Measurements from ENCODE around the gene SORBS2.

The SORBS2 gene

DNA sequence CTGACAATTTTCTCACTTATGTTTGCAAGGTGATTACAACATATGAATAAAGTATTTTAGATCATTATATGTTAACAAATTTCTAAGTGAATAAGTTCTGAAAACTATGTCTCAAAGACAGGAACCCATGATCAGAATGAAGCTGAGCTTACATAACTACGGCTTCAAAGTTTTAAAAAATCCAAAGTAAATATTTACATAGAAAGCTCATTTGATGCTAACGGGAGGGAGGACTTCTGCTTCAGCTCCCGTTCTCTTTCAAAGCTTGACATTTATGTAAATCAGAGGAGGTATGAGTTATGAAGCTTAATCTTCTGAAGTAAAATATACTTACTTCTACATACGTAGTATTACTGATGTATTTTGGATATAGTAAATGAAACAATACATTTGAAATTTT is 203.8 kb downstream of the SORBS2 start:
- no peak for TF ChIP-seq CTCF (IDR thresholded peaks at IDR 0.05; ENCODE audit: insufficient read depth, low read depth, low read length, missing control alignments)
- no peak overlapping the region for H3K4me3 ChIP-seq (ENCODE audit: low read depth, low read length)
- no peak for DNase-seq (ENCODE audit: low read depth)

GRCh38 chr4:185602397-185602796 is 209.6 kb downstream of the SORBS2 start:
- DNase-seq (ENCODE audit: low read depth): no peak
- no peak for TF ChIP-seq CTCF (IDR thresholded peaks at IDR 0.05; ENCODE audit: insufficient read depth, low read depth, low read length, missing control alignments)
- H3K4me3 ChIP-seq (ENCODE audit: low read depth, low read length): no peak overlapping the region

- DNase-seq (ENCODE audit: low read depth): no peak
- no peak for TF ChIP-seq CTCF (IDR thresholded peaks at IDR 0.05; ENCODE audit: insufficient read depth, low read depth, low read length, missing control alignments)
- no peak overlapping the region for H3K4me3 ChIP-seq (ENCODE audit: low read depth, low read length)
These were observed 211.1 kb downstream of the SORBS2 start for GRCh38 chr4:185600801-185601434.

DNA sequence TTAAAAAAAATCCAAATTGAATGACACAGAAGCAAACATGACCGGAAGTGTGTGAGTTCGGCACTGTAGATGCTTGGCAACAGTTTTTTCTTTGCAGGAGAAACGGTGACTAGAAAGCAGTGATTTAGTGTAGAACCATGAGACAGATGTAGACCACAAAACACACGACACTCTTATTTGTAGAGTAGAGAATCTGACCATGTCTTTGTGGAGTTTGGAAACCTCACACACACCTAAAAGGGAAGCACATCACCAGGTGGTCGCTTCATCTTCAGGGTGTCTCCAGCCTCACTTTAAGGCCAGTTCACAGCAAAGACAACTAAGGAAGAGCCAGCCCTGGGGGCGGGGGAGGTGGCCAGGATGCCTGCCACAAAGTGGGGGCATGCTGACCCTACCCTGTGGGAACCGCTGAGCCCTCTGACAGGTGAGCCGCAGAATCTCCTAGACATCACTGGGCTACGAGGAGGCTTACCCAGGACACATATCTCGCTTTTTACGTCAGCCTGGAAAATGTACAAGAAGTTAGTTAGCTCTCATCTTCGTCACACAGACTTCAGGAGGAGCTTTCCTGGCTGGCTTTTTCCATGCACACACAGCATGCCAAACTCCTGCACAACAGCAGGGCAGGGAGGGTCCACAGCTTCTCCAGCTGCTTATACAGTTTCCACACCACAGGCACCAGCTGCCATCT is 212.3 kb downstream of the SORBS2 start:
- DNase-seq (ENCODE audit: low read depth): no peak
- H3K4me3 ChIP-seq (ENCODE audit: low read depth, low read length): no peak overlapping the region
- TF ChIP-seq CTCF (IDR thresholded peaks at IDR 0.05; ENCODE audit: insufficient read depth, low read depth, low read length, missing control alignments): no peak

- DNase-seq (ENCODE audit: low read depth): no peak
- no peak for TF ChIP-seq CTCF (IDR thresholded peaks at IDR 0.05; ENCODE audit: insufficient read depth, low read depth, low read length, missing control alignments)
- H3K4me3 ChIP-seq (ENCODE audit: low read depth, low read length): no peak overlapping the region
These were observed 213.0 kb downstream of the SORBS2 start for GRCh38 chr4:185598846-185599552.

DNA sequence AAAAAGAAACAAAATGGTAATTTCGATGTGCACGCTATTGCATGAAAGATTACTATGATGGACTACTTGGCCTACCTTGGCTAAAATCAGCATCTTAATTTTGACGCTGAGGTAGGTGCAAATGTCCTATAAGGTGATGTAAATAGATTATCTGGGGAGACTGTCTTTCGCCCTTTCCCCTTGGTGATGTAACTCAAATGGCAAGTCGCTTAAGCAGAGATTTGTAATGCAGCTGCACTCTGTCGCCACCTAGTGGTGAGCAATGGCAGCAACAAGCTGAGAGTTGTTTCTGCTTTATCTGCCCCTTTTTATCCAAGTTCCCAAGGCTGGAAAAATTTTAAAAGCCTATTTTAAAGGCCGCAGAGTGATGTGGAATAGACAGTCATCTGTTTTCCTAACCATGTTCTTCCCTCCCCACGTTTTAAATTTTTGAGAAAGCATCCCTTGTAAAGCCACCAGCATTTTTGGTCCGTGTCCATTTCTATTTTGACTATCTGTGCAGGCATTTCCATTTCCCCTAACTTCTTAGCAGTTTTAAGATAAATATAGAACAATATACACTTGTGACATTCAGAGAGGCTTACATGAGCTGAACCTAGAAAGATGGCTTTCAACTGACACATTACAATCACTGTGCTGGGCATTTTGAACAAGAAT is 214.3 kb downstream of the SORBS2 start:
- DNase-seq (ENCODE audit: low read depth): peak; percentile 86
- TF ChIP-seq CTCF (IDR thresholded peaks at IDR 0.05; ENCODE audit: insufficient read depth, low read depth, low read length, missing control alignments): peak; percentile 97

More for the DNA sequence above, 214.3 kb downstream of the SORBS2 start:
- H3K4me3 ChIP-seq (ENCODE audit: low read depth, low read length): no peak overlapping the region
